ENCODE measurements around the gene IFITM2. TPM values are rescaled to one million over a fixed set of nuclear protein-coding genes. Genes with fewer than 3 reads are reported as not detected.

The IFITM2 gene
- total and polyA plus RNA-seq, 2 of the 13 experiments (the other 11 are each of a cell fraction or from before 2014, with no cell fraction given) = 13.8 to 267 TPM

DNA sequence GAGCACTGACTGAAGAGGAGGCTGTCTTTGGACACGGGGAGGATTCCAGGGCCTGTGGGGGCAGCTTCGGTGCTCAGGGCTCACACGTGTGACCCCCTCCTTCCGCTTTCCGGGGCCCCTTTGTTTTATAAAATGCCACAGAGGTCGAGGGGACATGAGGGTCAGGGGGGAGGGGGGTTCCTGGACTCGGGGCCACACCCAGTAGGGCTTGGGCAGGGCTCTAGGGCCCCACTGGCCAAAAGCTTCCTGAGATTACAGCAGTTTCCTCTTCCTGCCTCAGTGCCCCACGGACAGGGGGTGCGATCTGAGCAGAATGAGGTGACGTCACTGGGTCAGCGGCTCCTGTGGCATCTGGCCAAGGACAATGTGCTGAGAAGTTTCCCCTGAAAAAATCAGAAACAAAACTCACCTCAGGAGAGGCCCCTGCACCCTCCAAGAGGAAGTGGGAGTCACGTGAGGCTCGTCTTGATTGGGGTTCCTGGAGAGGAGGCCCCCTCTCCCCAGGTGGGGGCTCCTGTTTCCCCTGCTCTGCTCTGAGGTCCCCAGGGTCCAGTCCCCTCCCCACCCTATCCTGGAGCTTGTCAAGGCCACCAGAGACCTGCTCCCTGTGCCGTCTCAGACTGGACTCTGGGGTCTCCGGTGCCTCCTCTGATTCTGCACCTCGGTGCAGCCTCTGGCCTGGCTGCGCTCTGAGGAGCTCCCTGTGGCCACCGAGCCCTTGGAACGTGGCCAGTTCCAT, 19.4 kb downstream of the IFITM2 start (continued):
- TF ChIP-seq, protein P1, sequence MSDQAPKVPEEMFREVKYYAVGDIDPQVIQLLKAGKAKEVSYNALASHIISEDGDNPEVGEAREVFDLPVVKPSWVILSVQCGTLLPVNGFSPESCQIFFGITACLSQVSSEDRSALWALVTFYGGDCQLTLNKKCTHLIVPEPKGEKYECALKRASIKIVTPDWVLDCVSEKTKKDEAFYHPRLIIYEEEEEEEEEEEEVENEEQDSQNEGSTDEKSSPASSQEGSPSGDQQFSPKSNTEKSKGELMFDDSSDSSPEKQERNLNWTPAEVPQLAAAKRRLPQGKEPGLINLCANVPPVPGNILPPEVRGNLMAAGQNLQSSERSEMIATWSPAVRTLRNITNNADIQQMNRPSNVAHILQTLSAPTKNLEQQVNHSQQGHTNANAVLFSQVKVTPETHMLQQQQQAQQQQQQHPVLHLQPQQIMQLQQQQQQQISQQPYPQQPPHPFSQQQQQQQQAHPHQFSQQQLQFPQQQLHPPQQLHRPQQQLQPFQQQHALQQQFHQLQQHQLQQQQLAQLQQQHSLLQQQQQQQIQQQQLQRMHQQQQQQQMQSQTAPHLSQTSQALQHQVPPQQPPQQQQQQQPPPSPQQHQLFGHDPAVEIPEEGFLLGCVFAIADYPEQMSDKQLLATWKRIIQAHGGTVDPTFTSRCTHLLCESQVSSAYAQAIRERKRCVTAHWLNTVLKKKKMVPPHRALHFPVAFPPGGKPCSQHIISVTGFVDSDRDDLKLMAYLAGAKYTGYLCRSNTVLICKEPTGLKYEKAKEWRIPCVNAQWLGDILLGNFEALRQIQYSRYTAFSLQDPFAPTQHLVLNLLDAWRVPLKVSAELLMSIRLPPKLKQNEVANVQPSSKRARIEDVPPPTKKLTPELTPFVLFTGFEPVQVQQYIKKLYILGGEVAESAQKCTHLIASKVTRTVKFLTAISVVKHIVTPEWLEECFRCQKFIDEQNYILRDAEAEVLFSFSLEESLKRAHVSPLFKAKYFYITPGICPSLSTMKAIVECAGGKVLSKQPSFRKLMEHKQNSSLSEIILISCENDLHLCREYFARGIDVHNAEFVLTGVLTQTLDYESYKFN (CRISPR knock-in tag; conservative IDR thresholded peaks at IDR 0.05) = no peak; the same call in 1 of the 2 replicates
- TF ChIP-seq ZNF598 (CRISPR knock-in tag; IDR thresholded peaks at IDR 0.05; ENCODE audit: borderline replicate concordance) (0 out of 2 replicates have a peak, but pooled peaks have one; percentile 26), KMT2A (CRISPR knock-in tag; IDR thresholded peaks at IDR 0.05) (no peak), HCFC1 (IDR thresholded peaks at IDR 0.05; ENCODE audit: low read depth, low read length) (no peak), ZNF784 (CRISPR knock-in tag; IDR thresholded peaks at IDR 0.05; ENCODE audit: borderline replicate concordance) (peak; percentile 26; the same call in 1 of the 2 replicates), KLF13 (CRISPR knock-in tag; IDR thresholded peaks at IDR 0.05) (no peak), ZNF747 (CRISPR knock-in tag; IDR thresholded peaks at IDR 0.05; ENCODE audit: borderline replicate concordance) (0 out of 2 replicates have a peak, but pooled peaks have one; percentile 13), ZNF704 (CRISPR knock-in tag; IDR thresholded peaks at IDR 0.05; ENCODE audit: borderline replicate concordance) (no peak), RFXAP (CRISPR knock-in tag; IDR thresholded peaks at IDR 0.05; ENCODE audit: borderline replicate concordance) (no peak), SRF (IDR thresholded peaks at IDR 0.05; ENCODE audit: low read depth, low read length) (no peak), TBL1XR1 (IDR thresholded peaks at IDR 0.05; ENCODE audit: borderline replicate concordance, low read length, partially characterized antibody) (no peak), PRPF4 (IDR thresholded peaks at IDR 0.05; ENCODE audit: low read depth, low read length, poor library complexity, severe bottlenecking) (no peak), TBX3 (IDR thresholded peaks at IDR 0.05; ENCODE audit: borderline replicate concordance) (no peak)
- TF ChIP-seq, protein P2, sequence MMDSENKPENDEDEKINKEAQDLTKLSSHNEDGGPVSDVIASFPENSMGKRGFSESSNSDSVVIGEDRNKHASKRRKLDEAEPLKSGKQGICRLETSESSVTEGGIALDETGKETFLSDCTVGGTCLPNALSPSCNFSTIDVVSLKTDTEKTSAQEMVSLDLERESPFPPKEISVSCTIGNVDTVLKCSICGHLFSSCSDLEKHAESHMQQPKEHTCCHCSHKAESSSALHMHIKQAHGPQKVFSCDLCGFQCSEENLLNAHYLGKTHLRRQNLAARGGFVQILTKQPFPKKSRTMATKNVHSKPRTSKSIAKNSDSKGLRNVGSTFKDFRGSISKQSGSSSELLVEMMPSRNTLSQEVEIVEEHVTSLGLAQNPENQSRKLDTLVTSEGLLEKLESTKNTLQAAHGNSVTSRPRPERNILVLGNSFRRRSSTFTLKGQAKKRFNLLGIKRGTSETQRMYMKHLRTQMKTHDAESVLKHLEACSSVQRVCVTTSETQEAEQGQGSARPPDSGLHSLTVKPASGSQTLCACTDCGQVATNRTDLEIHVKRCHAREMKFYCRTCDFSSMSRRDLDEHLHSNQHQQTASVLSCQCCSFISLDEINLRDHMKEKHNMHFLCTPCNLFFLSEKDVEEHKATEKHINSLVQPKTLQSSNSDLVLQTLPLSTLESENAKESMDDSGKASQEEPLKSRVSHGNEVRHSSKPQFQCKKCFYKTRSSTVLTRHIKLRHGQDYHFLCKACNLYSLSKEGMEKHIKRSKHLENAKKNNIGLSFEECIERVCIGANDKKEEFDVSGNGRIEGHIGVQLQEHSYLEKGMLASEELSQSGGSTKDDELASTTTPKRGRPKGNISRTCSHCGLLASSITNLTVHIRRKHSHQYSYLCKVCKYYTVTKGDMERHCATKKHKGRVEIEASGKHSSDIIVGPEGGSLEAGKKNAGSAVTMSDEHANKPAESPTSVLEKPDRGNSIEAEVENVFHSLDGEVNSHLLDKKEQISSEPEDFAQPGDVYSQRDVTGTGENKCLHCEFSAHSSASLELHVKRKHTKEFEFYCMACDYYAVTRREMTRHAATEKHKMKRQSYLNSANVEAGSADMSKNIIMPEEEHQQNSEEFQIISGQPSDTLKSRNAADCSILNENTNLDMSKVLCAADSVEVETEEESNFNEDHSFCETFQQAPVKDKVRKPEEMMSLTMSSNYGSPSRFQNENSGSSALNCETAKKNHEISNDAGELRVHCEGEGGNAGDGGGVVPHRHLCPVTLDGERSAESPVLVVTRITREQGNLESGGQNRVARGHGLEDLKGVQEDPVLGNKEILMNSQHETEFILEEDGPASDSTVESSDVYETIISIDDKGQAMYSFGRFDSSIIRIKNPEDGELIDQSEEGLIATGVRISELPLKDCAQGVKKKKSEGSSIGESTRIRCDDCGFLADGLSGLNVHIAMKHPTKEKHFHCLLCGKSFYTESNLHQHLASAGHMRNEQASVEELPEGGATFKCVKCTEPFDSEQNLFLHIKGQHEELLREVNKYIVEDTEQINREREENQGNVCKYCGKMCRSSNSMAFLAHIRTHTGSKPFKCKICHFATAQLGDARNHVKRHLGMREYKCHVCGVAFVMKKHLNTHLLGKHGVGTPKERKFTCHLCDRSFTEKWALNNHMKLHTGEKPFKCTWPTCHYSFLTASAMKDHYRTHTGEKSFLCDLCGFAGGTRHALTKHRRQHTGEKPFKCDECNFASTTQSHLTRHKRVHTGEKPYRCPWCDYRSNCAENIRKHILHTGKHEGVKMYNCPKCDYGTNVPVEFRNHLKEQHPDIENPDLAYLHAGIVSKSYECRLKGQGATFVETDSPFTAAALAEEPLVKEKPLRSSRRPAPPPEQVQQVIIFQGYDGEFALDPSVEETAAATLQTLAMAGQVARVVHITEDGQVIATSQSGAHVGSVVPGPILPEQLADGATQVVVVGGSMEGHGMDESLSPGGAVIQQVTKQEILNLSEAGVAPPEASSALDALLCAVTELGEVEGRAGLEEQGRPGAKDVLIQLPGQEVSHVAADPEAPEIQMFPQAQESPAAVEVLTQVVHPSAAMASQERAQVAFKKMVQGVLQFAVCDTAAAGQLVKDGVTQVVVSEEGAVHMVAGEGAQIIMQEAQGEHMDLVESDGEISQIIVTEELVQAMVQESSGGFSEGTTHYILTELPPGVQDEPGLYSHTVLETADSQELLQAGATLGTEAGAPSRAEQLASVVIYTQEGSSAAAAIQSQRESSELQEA (CRISPR knock-in tag; IDR thresholded peaks at IDR 0.05; ENCODE audit: not compliant biosample characterization) = peak; percentile 40

Measured in HepG2 (cell line).